GM18907 (cell line): ENCODE results near the gene CHD1.

ENCODE experiments used
- ATAC-seq: cut with Tn5 transposase; IDR thresholded peaks from one replicate; pipeline ENCODE4 v1.9.1; 2021; ENCODE audit warnings: mild to moderate bottlenecking, moderate library complexity; ENCODE audit not compliant: unreplicated experiment

Gene CHD1

GRCh38 chr5:98936948-98937715 is 8.3 kb upstream of the CHD1 start:
- no peak for ATAC-seq

GRCh38 chr5:98935206-98935605 is 6.4 kb upstream of the CHD1 start:
- no peak for ATAC-seq

DNA sequence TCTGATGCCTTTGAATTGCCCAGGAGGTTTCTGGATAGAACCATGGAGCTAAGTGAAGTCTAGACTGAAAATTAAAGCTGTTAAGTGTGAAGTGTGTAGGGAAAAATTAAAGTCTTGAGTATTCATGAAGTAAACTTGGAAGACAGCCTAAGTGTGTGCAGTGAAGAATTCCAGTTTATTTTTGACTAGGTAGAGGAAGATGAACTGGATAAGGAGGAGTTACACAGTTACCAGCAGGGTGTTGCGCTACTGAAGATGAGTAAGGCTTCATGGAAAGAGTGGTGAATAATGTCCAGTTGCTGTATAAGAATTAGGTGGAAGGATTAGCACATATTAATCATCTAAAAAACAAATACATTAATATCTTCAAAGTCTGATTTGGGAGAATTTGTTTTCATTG is 5.7 kb upstream of the CHD1 start:
- ATAC-seq: no peak

DNA sequence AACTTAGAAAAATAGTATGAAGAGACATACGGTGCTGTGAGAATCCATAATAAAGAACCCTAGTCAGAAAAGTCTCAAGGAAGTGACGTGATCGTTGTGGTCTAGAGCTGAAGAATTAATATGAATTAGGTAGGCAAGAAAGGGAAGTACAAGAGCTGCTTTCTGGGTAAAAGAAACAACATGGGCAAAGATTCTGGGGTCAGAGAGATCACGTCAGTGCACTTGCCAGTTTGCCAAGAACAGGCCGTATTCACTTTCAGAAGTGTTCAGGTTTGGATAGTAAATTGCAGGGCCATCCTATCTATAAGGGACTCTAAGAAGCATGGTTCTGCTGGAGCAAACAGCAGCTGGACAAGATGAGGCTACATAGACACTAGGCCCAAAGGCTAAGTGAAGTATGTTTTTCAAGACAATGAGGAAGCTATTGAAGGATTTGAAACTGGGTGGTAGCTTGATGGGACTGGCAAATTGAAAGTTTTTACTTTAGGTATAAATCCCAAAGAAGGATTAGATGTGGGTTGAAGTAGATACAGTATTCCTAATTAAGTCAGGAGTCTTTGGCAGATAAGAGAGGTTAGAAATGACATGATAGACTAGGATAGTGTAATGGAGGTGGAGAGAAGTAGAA is 4.8 kb upstream of the CHD1 start:
- peak; percentile 41 for ATAC-seq

DNA sequence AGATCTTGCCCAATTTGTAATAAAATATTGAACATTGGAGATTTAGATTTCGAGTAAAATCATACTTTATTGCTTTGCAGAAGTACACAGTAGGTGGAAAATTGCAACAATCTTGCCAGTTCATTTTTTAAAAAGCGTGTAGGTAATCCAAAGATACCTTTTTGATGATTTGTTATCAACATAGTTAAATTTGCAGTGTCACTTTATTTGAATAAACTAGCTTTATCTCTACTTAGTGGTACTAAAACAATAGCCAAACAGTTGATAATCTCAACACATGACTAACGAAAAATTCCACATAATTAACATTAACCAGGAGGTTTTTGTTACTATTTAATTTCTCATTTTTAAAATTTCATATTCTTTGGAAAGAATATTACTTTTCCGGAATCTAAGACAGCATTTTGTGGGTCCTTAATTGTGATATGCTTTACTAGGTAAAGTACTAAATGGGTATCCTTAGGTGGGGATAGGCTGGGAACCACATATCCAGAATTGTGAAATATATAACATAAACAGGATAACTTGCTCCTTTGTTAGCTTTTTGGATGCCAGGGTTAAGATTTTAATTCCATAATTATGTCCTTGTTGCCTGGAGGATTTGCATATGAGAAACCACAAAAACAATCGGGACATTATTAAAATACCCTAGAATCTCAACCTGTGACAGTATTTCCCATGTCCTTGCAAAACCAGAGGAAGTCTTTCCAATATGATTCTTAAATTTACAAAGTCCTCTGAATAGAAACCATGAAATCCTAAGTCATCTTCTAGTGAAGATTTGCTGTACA is 2.4 kb upstream of the CHD1 start:
- ATAC-seq: no peak

DNA sequence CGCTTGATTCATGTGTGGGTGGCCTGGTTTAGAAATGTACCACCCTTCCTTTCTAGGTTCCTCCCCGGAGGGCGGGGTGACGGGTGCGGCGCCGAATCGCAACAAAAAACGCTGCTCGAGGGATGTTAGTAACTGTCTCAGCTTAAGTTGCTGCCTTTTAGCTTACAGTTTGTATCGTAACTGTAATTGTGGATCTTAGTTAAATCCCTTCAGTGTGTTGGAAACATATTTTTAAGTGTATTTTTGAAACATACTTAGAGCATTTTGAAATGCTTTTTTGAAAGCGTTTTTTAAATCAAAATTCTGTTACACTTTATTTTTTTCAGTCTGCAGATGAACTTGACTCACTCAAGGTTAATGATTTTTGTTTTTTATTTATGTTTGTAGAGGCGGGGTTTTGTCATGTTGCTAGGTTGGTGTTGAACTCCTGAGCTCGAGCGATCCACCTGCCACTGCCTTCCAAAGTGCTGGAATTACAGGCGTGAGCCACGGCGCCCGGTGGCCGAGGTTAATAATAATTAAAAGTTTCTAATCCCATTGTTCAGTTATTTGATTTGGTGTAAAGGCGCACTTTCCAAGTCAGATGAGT is 997 bp upstream of the CHD1 start:
- no peak for ATAC-seq

DNA sequence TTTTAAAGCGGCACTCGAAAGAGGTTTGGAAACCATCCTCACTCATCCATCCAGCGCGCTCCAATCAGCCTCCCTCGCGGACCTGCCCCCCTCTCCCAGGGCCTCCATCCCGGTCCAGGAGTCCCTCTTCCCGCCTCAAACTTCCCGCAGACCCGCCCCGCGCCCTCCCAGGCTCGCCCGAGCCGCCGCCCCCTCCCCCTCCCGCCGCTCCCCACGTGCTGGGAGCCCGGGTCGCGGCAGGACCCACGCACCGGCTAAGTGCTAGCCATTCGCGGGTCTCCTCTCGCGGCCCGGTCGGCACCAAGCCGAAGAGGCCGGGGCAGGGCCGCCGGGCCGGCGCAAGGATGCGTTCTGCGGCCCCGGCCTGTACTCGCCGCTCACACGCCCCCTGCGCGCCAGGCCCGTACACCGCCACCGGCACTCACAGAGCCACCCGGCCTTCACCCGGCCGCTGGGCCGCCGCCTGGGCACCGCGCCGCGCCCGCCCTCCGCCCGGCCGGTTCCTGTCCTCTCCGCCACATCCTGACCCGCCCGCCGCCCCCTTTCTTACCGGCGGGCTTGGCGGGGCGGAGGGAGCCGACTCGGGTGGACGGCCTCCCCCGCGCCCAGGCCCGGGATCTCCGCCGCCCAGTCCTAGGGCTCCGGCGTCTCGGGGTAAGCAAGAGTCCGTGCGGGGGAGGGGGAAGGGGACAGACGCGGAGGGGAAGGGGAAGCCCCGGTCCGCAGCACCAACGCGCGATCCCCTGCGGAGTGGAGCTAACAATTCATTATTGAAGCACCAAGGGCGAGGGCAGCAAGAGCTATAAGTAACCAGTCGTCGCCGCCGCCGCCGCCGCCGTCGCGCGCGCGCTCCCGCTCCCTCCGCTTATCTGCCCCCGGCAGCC is 576 bp downstream of the CHD1 start:
- ATAC-seq: peak; percentile 35

DNA sequence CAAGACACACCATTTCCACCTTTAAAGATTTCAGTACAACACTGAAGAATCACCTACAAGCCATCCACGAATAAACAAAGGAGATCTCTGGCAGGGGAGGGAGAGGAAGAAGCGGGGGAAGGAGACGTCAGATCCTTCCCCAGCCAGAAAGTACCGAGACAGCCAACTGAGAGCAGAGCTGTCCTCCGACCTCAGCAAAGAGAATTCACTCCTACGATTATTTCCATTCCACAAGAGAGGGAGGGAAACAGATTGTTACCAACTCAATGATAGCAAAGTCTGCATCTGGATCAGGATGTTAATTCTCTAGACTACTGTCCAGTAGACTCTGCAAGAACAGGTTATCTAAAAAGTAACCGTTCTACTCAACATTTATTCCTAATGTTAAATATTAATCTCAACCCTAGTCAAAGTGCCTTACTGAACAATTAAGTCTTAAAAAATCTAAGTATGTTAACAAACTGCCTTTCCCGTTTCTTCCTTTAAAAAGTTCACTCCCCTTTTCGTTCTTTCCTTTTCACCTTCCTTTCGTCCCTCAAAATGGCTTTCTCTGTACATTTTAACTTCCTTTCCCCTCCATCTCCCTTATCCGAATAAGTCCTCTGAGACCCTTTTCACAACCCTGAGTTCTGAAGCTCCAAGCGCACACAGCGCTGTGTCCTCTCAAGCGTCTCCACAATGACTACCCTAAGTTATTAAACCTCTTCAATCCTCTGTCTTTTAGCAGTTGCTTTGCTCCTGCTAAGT is 1.4 kb downstream of the CHD1 start:
- ATAC-seq: peak; percentile 18

GRCh38 chr5:98923966-98924365 is 4.8 kb downstream of the CHD1 start:
- ATAC-seq: no peak

DNA sequence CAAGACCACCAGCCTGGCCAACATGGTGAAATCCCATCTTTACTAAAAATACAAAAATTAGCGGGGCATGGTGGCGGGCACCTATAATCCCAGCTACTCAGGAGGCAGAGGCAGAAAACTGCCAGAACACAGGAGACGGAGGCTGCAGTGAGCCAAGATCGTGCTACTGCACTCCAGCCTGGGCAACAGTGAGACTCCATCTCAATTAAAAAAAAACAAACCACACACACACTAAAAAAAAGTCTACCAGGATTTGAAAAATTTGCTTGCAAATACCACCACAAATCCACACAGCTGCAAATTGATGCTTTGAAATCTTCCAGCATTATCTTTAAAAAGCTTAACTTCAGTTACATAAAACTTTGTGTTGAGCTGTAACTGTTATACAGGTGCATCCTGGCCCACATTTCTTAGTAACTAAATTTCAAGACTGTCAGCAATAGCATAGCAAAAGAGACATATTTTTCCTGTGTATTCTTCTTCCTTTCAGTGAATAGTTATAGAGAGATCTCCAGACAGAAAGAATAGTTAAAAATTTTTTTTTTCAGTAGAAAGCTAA is 6.8 kb downstream of the CHD1 start:
- no peak for ATAC-seq

GRCh38 chr5:98917433-98917832 is 11.4 kb downstream of the CHD1 start:
- ATAC-seq: no peak

DNA sequence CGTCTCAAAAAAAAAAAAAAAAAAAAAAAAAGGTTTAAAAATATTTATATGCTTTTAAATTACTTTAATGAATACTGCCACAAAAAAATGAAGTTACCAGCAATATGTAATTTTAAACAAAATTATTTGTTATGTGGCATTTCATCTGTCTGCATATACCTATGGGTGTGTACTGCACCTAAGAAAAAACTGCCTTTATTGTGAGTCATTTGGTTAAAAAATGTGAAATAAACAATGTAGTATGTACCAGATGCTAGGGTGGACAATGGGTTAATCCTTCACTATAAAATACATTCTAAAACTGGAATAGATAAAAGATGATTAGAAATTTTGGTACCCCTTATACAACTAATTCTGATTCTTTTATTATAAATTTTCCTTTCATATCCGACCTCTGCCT is 12.3 kb downstream of the CHD1 start:
- no peak for ATAC-seq

- no peak for ATAC-seq
Observed at GRCh38 chr5:98913911-98914310, 14.9 kb downstream of the CHD1 start.

- ATAC-seq: no peak
Observed at GRCh38 chr5:98911280-98912040, 17.3 kb downstream of the CHD1 start.

GRCh38 chr5:98909363-98909762 is 19.4 kb downstream of the CHD1 start:
- ATAC-seq: no peak

GRCh38 chr5:98907951-98908350 is 20.9 kb downstream of the CHD1 start:
- ATAC-seq: no peak

DNA sequence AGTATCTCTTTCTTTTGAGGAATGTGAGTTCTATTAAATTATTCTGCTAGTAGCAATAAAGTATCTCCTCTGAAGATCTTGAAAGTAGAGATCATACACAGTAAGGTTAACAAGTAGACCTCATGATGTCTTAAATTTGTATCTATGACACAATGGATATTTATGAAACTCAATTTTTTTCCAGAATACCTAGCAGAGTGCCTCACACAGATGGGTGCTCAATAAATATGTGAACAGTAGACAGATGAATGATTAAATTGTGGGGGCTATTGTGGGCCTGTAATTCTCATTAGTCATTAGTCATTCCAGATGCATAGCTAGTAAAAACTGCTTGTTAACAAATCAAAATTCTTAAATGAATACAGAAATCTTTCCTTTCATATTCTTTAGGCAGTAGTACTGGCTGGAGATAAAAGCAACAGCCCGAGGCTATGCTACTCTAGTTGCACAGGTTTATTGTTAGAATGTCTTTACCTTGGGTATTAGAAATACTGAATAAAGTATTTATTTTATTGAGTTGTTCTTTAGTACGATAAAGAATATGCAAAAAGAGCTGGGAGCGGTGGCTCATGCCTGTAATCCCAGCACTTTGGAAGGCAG is 22.0 kb downstream of the CHD1 start:
- no peak for ATAC-seq
